ENCODE data around the gene RELN.

DNA sequence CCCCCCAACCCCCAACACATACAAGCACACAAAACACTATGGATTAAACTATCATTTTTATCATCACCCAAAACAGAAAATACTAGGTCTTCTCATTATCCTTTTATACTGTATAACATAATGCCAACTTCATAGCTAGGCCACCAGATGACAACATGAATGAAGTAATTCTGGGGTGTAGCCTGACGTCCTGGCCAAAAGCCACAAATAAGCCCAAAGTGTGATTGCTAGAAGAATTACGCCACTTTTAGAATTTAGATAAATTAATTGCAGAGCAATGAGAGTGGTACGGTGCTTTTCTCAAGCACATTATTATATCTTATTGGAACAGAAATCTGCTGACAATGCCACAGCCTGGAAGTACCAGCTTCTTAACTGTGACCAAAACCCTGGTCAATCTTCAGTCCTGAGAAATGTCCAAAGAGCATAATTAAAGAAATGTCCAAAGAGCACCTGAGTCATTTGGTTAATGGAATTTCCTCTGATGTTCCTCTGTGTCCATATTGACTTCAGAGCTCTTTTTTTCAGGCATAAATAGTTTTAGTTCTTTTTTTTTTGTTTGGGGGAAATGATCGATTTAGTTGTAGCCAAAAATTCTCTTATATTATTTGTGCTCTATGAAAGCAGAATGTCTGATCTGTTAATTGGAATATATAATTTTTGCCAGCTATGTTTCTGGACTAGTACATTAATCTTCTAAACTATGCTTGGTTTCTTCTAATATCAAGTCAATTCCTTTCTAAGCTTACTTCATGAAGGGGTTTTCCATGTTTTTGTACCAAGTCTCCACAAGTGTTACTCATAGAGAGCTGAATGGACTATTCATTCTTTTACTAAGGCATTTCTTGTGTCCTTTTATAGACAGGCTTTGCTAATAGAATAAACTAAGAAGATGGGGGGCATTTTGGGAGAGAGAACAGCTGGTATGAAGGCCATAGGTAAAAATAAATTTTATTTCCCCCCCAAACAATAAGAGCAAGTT is 310.0 kb downstream of the RELN start:
- TF ChIP-seq TCF7 (CRISPR knock-in tag; IDR thresholded peaks at IDR 0.05; ENCODE audit: low read depth), result no peak
- TF ChIP-seq, protein P1, sequence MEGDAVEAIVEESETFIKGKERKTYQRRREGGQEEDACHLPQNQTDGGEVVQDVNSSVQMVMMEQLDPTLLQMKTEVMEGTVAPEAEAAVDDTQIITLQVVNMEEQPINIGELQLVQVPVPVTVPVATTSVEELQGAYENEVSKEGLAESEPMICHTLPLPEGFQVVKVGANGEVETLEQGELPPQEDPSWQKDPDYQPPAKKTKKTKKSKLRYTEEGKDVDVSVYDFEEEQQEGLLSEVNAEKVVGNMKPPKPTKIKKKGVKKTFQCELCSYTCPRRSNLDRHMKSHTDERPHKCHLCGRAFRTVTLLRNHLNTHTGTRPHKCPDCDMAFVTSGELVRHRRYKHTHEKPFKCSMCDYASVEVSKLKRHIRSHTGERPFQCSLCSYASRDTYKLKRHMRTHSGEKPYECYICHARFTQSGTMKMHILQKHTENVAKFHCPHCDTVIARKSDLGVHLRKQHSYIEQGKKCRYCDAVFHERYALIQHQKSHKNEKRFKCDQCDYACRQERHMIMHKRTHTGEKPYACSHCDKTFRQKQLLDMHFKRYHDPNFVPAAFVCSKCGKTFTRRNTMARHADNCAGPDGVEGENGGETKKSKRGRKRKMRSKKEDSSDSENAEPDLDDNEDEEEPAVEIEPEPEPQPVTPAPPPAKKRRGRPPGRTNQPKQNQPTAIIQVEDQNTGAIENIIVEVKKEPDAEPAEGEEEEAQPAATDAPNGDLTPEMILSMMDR (IDR thresholded peaks at IDR 0.05), result no peak
